Adrenal gland (tissue), 12 donors: ENCODE data around the gene NGFR. TPM values are rescaled to one million over a fixed set of nuclear protein-coding genes. Genes with fewer than 3 reads are reported as not detected.

Experiments
- DNase-seq, 7 donors: peaks; one replicate each; pipeline ENCODE4 v3.0.0-alpha.2; 2019 to 2020
- H3K27ac ChIP-seq, 5 donors: fragments of 200-600 bp; sonication (generic) in 4 of 5; 1 replicate in 3 of 5; 2 replicates in 2 of 5; pipeline versions ENCODE4 v1.5.1 to v1.8.0; 2016 to 2020; ENCODE audit warnings: mild to moderate bottlenecking in 1 of 5
- H3K27me3 ChIP-seq: fragments of 200-600 bp; 2 replicates; pipeline ENCODE4 v1.8.0; 2021
- H3K36me3 ChIP-seq, 2 donors: fragments of 200-600 bp; replicated peaks in 1 of 2; 1 replicate in 1 of 2; 2 replicates in 1 of 2; pipeline versions ENCODE4 v1.5.1 to v1.8.0; 2018 to 2022
- H3K4me1 ChIP-seq, 2 donors: fragments of 200-600 bp; replicated peaks in 1 of 2; 1 replicate in 1 of 2; 2 replicates in 1 of 2; pipeline versions ENCODE4 v1.5.1 to v1.8.0; 2018 to 2021
- H3K4me3 ChIP-seq, 4 donors: fragments of 200-600 bp; sonication (generic) in 3 of 4; one replicate each; pipeline ENCODE4 v1.5.1; 2016 to 2018
- H3K9me3 ChIP-seq, 3 donors: fragments of 200-600 bp; sonication (generic) in 1 of 3; replicated peaks in 1 of 3; 1 replicate in 2 of 3; 2 replicates in 1 of 3; pipeline versions ENCODE4 v1.5.1 to v1.8.0; 2016 to 2021
- CTCF ChIP-seq, 6 experiments: fragments of 450-650 bp in 4 of 6; fragments of 200-600 bp in 2 of 6; sonication (generic) in 1 of 6; IDR thresholded peaks; 1 replicate in 5 of 6; 2 replicates in 1 of 6; pipeline versions ENCODE4 v1.5.1 to v1.8.0; 2016 to 2021; ENCODE audit warnings: antibody characterized with exemption in 6 of 6, mild to moderate bottlenecking in 2 of 6, moderate library complexity in 1 of 6
- POLR2A ChIP-seq, 2 donors: fragments of 450-650 bp; IDR thresholded peaks; one replicate each; pipeline ENCODE4 v1.6.1; 2017; ENCODE audit warnings: antibody characterized with exemption in 2 of 2, mild to moderate bottlenecking in 2 of 2, moderate library complexity in 1 of 2
- WGBS, 4 donors: extraction: QIAGEN DNeasy Blood & Tissue Kit in 2 of 4; methylation state at CpG; one replicate each; pipeline versions ENCODE4 v1.1.5 to v1.1.7; 2013 to 2017; 5-methylcytosine and 5-hydroxymethylcytosine counted together
- intact Hi-C, 2 donors: fragments of 100-400 bp; cut with DNase I; formaldehyde crosslinking; loops; one replicate each; pipeline versions ENCODE4 v1.14.1 to v1.15.0; 2022 to 2023
- microRNA-seq, 3 donors: library from miRNA; unstranded; fragments of <30 nt; microRNA quantifications; one replicate each; pipeline ENCODE4, GENCODE V29; 2017 to 2020
- polyA plus RNA-seq, 3 donors: library from polyadenylated mRNA; stranded (reverse); fragments of 200-250 nt in 2 of 3; fragments of 350-450 nt in 1 of 3; fragmentation: Illumina TruSeq in 1 of 3; extraction: RNeasy Lipid Tissue Mini Kit (QIAGEN cat#74804) in 1 of 3; gene quantifications; one replicate each; pipeline ENCODE4 v1.2.3, GENCODE V29; 2013 to 2014
- small RNA-seq, 2 donors: library from RNA; depleted of rRNA; stranded (forward); fragments of <200 nt; gene quantifications; one replicate each; pipeline ENCODE3, GENCODE V24; 2016
- total RNA-seq, 9 donors: library from RNA; depleted of rRNA in 4 of 9; stranded (reverse); fragments of >200 nt in 4 of 9; fragments of 120-200 nt in 1 of 9; fragmentation: NEBNext Ultra II Directional in 1 of 9; extraction: Animal tissue kit (Norgen Biotek cat#: 25700) in 1 of 9; gene quantifications; one replicate each; pipeline versions ENCODE4 v1.1.0 to v1.2.4, GENCODE V29; 2013 to 2023
- donor health status: healthy with polysubstance abuse.
- donor health status: Bipolar disorder and iron deficiency.
- donor health status: DM: yes; HTN: yes; CAD: no.
- donor health status: DM: no; HTN: no; CAD: no.
- donor health status: DM: no; HTN: no; CAD: no.
- donor health status: DM: yes; HTN: yes; CAD: no.

NGFR gene
- total and polyA plus RNA-seq, 12 donors: 4.2 to 77.8 (median 25.9) TPM

- Histone ChIP-seq H3K27ac (no peak overlapping the region), H3K4me1 (peaks cover 0 to 7% of the 10 kb centered on the region in 2 donors), H3K27me3 (no peaks in the 10 kb centered on the region), H3K36me3 (no peaks in the 10 kb centered on the region), H3K4me3 (no peak overlapping the region), H3K9me3 (no peaks in the 10 kb centered on the region)
- intact Hi-C loops: loop anchor here (2.0 to 10.0 kb wide), 4 partner anchors 61 to 153 kb away; partner anchors contain the start of gene NGFR (in 1 of the 2)
- TF ChIP-seq POLR2A (IDR thresholded peaks at IDR 0.05): no peak
- TF ChIP-seq CTCF (IDR thresholded peaks at IDR 0.05): peak in 5 of 6 experiments; percentile 6 to 50 (median 37)
- DNase-seq: peak in 2 of 7 donors; percentile 42 to 65
- WGBS, 4 donors: 15 to 18% (median 16%) methylated on average over 9 of the region's 9 CpGs
These were observed 62.4 kb downstream of the NGFR start for GRCh38 chr17:49557312-49558024.

Small RNA genes within 50 kb of the gene (microRNA-seq; reads per million reads assigned to microRNA genes)
- gene MIR6165: 0 reads per million in 3 donors

Small RNA genes within 50 kb of the gene (small RNA-seq; reads per million reads assigned to genes)
- gene MIR6165: 0 reads per million in 2 donors

Other genes starting within 250 kb of the NGFR start
- gene ZNF652, start 133.0 kb upstream of the NGFR start, total RNA-seq: 10 to 100 TPM; 39.1 to 58.7 (median 49.6) TPM
- gene ZNF652, start 133.0 kb upstream of the NGFR start, polyA plus RNA-seq: 10 to 100 TPM; 22.7 to 52.8 (median 39.3) TPM
- 100 to 1,000 TPM in 7 of 9 donors, 10 to 100 TPM in 2; 80.7 to 183 (median 136) TPM for gene PHB1, start 80.4 kb upstream of the NGFR start, total RNA-seq
- gene PHB1, start 80.4 kb upstream of the NGFR start, polyA plus RNA-seq: 100 to 1,000 TPM in 2 of 3 donors, 10 to 100 TPM in 1; 66.4 to 222 (median 101) TPM
- gene NXPH3, start 80.6 kb downstream of the NGFR start, total RNA-seq: 1 to 10 TPM in 6 of 9 donors, under 1 TPM in 3; 0.30 to 6.1 (median 1.3) TPM
- gene NXPH3, start 80.6 kb downstream of the NGFR start, polyA plus RNA-seq: 1 to 10 TPM in 1 of 3 donors, under 1 TPM in 2; 0.80 to 1.3 (median 0.88) TPM
- 10 to 100 TPM; 44.0 to 86.4 (median 59.1) TPM for gene SPOP, start 182.8 kb downstream of the NGFR start, total RNA-seq
- gene SPOP, start 182.8 kb downstream of the NGFR start, polyA plus RNA-seq: 10 to 100 TPM; 22.4 to 47.8 (median 33.6) TPM
- gene SLC35B1, start 212.7 kb downstream of the NGFR start, total RNA-seq: 10 to 100 TPM; 20.9 to 87.9 (median 37.4) TPM
- gene SLC35B1, start 212.7 kb downstream of the NGFR start, polyA plus RNA-seq: 10 to 100 TPM; 41.6 to 87.2 (median 45.9) TPM